GM21528 (cell line): Measurements from ENCODE around the gene DDX42.
"Not testable (repeated sequence)": the region's sequence is repeated elsewhere in the genome, so short reads cannot be mapped to it uniquely, and the experiment has no call there.

ENCODE experiments used
- ATAC-seq: cut with Tn5 transposase; IDR thresholded peaks from one replicate; pipeline ENCODE4 v1.9.1; 2021; ENCODE audit warnings: mild to moderate bottlenecking, moderate library complexity; ENCODE audit not compliant: unreplicated experiment, low FRiP score

DDX42 gene

DNA sequence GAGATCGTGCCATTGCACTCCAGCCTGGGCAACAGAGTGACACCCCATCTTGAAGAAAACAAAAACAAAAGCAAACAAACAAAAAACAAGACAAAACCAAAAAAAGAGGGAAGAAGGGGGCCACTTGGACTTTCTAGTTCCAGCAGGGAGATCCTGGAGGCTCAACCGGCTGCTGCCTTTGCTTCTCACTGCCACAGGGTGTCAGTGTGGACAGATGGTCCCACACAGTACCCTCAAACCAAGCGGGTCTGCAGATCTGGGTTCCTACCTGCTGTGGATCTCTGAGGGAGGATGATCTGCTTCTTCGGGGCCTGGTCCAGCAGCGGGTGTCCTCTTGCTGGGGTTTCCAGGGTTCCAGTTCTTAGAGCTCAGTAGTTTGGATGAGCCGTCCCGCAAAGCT is 92.7 kb downstream of the DDX42 start:
- ATAC-seq: not testable (repeated sequence)
